IPS DF 19.7 (cell line): ENCODE measurements around the gene HOXA13.

Source experiments
- DNase-seq: peaks from one replicate; pipeline ENCODE4 v3.0.0-alpha.2; 2013; ENCODE audit warnings: low read depth, low spot score

HOXA13 gene

DNA sequence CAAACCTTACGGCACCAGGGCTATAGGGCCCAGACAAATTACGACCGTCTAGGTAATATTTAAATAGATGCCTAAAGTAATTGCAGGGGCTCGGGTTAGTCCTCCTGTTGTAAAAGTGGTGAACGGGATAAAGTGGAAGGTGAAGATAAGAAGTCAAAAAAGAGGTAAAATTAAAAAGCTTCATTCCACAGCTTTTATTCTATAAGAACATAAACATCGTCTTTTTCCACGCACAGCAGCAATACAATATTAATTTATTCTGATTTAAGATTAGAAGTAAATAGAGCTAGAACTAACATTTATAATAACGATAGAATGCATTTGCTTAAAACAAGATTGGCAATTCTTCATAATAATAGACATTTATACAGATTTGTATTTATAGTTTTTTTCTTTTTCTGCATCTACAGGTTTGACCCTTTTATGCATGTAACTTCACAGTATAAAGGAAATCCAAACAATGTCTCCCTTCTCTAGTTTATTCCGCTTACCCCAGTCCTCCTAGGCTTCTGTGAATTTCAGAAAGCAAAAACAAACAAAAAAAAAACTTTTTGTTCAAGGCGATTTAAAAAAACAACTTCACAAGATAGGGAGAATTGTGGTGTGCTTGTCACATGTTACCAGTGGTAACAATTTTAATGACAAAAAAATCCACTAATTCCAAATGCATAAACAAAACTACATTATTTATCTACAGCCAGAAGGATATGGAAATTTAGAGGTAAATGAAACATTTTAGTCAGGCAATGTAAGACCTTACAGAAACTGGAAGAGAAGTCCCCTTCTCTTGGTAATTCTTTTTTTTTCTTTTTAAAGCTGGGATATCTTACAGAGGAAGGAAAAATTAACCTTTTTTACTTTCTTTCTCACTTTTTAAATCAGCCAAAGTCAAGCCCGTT is 29.2 kb downstream of the HOXA13 start:
- DNase-seq = no peak

DNA sequence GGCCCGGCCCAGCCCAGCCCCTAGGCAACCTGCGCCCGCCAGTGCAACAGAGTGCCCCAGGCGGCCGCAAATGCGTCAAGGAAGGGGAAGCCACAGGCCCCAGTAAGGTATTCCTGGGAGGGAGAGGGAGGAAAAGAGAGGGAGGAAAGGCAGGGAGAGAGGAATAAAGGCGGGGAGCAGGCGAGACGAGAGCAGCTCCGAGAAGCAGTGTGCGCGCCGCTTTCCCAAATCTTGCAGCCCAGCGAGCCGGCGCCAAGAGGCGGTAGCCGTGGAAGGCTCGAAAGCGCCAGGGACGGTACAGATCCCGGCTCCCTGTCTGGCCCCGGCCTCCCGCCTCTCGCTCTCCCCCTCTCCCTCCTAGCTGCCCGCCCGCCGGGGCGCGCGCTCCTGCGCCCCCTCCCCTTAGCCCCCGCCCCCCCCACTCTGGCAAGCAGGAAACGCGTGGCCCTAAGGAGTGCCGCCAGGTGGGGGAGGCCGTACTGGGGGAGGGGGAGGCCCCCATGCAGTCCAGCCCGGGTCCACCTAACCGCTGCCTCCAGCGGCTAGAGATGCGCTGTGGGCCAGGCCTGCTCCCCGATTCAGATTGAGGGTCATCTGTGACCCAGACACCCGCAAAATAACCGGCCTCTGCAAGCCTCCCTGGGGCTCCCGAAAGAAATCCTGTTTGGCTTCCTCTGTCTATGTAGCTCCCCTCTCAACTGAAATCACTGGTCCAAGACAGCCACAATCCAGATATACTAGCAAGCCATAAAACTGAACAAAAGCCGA is 30.0 kb downstream of the HOXA13 start:
- no peak for DNase-seq

DNA sequence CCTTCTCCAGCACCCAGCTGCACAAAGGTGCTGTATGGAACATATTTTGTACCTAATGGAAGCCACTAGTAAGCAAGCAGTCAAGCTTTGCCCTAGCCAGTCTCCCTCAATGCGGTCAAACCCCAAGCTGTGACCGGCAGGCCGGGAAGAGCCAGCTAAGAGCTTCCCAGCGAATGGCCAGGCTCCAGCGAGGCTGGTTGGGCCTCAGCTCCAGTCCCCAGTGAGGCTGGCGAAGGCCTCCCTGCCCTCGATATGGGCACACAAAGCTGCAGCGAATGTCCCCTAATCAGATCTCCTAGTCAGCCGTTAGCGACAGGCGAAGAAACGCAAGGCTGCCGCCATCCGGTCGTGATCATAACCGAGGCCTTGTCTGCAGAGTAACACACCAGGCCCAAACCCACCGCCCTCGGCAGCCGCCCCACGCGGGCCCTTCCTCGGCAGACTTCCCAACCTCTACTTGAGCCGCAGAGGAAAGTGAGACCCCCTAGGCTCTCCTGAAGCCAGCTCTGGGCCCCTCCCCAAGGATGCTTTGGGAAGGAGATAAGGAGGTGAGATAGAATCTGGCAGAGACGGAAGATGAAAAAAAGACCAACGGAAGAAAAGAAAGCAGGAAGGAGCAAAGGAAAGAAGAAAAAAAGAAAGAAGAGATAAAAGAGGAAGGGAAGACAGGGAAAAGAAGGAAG is 31.5 kb downstream of the HOXA13 start:
- no peak for DNase-seq

DNA sequence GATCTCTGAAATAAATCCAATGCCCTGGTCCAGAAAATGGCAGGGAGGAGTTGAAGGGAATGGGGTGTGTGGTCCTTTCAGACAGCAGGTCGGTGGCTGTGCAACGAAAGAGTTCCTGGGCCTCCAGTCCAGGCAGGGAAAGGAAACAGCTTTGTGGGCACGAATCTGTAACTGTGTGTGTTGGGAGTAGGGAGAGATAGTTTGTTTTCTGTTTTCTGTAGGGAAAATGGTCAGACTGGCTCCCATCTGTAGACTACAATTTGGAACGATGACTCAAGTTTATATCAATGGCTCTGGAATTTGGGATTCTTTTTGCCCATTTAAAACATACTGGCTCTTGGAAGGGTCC is 32.0 kb downstream of the HOXA13 start:
- no peak for DNase-seq

DNA sequence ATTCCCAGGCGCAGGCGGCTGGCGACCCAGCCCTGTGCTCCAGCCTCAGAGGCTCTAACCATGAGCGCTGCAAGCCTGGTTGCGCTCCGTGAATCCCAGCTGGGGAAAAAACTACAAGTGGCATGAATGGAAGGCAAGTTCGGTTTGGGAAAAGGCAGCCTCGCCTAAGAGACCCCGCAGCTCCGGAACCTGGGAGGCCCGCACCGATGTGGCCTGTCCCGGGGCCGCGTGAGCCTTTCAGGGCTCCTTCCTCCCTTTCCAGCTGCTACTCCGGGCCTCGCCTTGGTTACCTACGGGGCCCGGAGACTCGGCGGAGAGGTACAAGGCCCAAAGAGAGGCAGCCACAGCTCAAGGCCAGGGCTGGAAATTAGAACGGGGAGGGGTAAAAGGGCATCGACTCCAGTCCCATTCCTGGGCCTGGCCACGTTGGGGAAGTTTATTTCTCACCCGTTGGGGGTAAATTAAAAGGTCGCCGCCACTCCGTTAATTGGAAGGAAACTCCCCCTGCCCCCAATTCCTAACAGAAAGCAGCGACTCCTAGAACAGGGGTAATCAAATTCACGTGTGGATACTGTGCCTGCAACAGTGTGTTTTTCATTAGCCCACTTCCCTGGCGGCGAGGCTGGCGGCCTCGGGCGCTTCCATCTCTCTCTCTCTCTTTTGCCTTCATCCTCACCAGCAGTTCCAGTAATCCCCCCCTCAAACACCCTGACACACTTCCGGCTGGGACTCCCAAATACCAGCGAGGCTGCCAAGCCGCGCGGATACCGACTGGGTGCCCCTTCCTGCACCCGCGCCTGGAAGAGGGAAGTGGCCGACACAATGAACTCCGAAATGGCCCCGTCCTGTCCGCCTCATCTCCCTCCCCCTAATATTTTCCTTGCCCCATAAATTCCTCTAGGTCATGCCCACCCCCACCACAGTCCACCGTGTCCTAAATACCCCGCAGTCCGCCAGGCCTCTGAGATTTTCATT is 33.1 kb downstream of the HOXA13 start:
- DNase-seq = no peak

DNA sequence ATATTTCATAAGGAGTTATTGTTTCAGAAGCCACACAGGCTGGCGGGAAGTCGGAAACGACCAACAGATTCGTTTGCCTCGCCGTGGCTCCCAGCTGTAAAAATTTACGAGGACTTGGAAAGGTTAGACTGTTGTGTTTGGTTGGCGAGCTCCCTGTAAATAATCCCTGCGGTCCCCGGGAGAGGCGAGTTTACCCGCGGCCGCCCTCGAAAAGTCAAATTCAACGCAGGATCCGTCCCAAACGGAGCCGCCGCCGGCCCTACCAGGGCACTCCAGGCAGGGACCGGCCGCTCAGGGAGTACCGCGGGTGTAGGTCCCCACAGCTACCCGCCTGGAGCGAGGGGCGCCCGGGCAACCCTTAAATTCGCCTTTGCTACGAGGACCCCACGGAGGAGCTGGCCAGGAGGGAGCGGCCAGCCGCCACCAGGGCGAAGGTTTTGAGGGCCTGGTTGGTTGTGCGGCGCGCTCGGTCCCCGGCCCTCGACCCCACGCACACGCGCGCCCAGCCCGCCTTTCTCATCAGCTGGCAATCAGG is 33.8 kb downstream of the HOXA13 start:
- no peak for DNase-seq

DNA sequence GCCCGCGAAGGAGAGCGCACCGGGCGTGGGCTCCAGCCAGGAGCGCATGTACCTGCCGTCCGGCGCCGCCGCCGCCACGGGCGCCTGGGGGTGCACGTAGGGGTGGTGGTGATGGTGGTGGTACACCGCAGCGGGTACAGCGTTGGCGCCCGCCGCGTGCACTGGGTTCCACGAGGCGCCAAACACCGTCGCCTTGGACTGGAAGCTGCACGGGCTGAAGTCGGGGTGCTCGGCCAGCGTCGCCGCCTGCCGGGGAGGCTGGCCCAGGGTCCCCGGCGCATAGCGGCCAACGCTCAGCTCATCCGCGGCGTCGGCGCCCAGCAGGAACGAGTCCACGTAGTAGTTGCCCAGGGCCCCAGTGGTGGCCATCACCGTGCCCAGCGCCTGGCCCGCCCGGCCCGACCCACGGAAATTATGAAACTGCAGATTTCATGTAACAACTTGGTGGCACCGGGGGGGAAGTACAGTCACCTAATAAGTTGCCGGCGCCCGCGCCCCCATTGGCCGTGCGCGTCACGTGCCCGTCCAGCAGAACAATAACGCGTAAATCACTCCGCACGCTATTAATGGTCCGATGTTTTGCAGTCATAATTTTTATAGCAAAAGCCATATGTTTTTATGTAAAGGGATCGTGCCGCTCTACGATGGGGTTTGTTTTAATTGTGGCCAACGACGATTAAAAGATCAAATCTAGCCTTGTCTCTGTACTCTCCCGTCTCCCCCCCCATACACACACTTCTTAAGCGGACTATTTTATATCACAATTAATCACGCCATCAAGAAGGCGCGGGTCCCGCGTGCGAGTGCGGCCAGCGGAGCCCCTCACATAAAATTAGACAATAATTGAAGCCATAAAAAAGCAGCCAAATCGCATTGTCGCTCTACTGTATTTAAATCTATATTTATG is 34.5 kb downstream of the HOXA13 start, which contains the start of gene HOXA9:
Gene HOXA9 (minus strand): TSS at position 449 of the 907 bp plus-strand sequence. CDS start 80 bp downstream, at position 369.
- DNase-seq = no peak

DNA sequence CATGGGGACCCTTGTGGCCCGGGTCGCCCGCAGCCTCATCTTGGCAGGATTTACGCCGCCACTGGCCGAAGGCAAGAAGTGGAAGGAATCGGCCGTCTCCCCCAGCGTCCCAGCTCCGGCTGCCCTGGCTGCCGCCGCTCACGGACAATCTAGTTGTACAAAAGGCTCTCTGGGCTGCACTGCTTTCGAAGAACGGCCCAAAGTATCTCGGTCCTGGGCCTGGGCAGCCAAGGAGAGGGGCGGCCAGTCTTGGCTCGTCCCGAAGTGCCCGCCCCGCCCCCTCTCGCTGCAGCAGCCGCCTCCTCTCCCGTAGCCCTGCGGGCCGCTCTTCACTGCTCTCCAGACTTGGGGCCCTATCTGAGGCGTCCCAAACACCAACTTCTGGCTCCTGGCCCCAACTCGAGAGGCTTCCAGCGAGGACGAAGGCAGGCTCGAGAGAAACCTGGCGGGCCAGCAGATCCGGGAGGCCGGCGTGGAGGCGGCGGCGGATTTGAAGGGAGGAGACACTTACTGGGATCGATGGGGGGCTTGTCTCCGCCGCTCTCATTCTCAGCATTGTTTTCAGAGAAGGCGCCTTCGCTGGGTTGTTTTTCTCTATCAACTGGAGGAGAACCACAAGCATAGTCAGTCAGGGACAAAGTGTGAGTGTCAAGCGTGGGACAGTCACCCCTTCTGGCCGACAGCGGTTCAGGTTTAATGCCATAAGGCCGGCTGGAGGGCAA is 35.4 kb downstream of the HOXA13 start:
- no peak for DNase-seq

DNA sequence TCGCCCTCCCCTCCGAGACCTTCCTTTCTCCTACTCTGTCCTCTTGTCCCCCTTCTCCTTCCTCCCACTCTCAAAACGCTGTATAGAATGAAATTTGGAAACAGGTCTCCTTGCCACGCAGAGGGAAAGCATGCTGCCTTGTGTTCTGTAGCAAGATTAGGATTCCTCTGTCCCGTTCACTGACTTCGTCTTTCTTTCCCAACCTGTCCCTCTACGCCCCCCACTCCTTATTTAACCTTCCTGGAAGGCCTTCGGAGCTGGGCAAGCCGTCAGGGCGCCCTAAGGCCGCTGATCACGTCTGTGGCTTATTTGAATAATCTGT is 35.9 kb downstream of the HOXA13 start:
- DNase-seq = no peak

DNA sequence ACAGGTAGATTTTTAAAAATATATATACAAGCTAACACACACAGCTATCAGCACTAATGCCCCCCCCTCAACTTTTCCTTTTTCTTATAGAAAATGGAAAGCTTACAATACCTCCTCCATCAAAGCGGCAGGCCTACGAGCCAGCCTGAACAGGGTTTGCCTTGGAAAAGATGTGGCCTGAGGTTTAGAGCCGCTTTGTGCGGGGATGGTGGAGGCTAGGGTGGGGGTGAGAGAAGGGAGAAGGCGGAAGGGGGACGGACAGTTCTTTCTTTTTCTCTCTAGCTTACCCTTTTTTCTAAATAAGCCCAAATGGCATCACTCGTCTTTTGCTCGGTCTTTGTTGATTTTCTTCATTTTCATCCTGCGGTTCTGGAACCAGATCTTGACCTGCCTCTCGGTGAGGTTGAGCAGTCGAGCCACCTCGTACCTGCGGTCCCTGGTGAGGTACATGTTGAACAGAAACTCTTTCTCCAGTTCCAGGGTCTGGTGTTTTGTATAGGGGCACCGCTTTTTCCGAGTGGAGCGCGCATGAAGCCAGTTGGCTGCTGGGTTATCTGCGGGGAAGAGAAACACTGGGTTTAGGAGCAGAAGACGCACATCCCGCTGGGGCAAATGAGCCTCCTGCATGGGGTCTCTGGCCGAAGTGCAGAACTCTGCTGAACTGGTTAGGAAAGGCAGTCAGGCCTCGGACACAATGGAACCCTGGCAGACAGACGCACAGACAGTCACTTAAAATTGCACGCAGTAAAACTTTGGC is 36.4 kb downstream of the HOXA13 start:
- DNase-seq = no peak

DNA sequence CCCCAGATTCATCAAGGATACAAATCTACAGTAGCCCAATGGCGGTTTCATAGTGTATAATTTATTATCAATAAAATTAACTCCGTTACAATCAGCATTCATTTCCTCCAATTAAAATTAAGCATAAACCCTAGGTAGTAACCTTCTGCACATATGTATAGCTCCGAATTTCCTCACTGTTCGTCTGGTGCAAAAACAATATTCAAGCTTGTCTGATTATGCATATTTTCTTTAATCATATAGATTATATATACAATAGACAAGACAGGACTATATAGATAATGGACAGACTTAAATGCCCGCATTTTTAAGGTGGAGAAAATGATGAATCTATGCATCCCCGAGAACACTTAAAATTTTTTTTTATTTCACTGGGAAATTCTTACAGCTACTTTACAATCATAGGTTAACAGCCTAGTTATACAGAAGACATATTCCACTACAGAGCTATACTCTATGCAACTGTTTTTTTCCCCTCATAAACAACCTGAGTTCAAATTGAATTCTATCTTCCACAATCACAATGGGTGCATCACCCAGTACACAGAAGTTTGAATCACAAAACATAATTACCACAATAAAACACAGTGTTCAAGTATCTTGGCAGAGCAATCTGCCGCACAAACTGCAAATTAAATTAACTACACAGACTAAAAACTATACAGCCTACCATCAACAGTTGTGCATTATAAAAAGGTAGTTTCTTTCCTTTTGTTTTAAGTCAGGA is 37.2 kb downstream of the HOXA13 start:
- no peak for DNase-seq

DNA sequence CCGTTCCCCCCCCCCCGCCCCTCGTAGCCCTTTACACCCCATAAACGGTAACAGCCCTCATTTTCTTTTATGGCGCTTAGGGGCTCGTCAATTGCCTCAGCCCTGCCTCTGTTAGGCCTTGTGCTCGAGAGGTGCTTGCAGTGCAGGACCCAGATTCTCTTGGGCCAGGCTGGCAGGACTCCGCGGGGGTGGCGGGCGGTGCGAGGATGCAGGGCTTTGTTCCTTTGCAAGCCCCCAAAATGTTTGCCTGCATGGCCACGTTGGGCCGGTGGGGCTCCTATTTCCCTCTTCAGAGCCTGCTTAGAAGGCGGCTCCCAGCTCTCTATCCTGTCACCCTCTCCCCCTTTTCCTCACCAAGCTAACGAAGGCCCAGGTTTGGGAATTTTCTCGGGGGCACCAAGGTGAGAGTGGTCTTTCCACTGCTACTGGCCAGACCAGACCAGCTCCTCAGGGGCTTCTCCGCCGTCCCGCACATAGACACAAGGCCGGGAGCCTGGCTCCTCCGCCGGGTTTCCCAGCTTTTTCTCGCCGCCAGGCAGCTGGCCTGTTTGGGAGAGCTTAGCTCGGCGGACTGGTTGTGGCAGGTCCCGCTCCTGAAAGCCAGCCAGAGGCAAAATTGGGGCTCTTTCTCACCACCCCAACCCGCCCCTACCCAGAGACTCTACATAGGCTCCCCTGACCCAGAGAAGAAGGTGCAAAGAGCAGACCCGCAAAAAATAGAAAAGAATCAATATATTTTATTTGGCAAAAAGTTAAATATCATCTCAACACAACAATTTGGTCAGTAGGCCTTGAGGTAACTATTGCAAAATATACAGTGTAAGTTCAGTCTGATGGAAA is 38.0 kb downstream of the HOXA13 start:
- no peak for DNase-seq

DNA sequence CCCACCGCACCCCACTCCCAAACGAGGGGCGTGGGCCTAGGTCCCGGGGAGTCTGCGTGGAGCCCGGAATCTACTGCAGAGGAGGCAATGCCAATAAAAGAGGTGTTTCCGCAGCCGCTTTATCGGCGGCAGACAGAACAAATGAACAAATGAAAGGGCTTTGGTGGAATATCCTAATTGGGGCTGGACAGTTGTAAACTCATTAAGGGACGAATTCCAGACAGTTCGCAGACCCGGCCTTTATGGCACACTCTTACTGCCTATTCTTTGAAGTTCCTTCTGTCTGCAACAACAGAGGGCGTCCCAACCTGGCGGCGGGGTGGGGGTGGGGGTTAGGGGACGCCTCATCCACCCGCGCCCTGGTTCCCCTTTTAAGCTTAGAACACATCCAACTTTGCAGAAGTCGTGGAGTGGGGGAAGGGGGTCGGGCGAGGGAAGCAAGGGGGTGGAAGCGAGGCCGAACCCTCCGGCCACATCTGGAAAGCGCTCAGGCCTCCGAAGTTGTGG is 38.6 kb downstream of the HOXA13 start:
- DNase-seq = no peak

DNA sequence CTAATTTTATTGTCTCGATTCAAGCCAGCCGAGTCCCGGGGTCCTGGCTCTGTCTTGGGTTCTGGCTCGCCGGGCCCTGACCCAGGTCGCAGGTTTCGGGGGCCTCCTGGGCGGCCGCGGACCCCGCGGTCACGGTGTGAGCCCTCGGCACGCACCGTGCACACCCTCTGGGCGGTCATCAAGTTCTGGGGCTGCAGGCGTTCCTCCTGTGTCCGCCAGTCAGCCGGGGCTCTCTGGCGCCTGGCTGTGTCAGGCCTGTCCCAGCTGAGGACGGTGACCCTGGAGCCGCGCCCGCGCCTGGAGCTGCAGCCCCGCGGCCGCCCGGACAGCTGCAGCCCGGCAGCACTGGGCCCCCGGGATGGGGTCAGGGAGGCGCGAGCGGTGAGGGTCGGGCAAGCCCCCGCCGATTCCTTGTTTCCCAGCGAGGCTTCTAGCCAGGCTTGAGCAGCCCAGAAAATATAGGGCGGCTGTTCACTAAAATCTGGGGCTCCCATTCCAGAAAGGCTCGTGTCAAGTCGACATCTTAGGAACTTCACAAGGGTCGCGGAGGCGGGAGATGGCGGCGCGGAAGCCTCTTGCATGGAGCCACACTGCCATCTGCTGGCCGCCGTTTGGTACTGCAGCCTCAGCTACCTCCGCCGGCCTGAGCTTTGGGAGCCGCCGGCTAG is 39.2 kb downstream of the HOXA13 start:
- DNase-seq = no peak

DNA sequence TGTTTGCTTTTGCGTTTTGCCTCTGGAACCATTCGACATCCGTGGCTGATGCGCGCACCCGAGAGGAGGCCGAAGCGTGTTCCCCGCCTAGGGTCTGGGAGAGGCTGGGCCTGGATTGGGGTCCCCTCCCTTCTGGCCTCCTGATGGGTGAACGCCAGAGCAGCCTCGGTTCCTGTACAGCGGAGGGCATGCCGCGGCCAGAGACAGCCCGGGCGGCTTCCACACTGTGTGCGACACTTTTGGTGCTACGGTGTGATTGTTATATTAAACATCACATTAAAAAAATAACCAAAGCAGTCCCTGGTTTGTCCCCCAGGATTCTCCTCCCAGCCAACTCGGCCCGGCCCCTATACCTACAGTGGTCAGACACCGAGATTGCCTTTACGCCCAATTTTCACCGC is 39.7 kb downstream of the HOXA13 start:
- no peak for DNase-seq
